ENCODE data around the gene FBXW7.

Gene FBXW7

GRCh38 chr4:152363904-152364303 is 172.0 kb downstream of the FBXW7 start:
- no peak for DNase-seq

- DNase-seq: no peak
These were observed 172.8 kb downstream of the FBXW7 start for GRCh38 chr4:152363086-152363485.

- DNase-seq: no peak
These were observed 175.9 kb downstream of the FBXW7 start for GRCh38 chr4:152360045-152360410.

- DNase-seq: no peak
These were observed 176.5 kb downstream of the FBXW7 start for GRCh38 chr4:152359208-152360044.

GRCh38 chr4:152357206-152357605 is 178.7 kb downstream of the FBXW7 start:
- DNase-seq: no peak

GRCh38 chr4:152356428-152357034 is 179.4 kb downstream of the FBXW7 start:
- DNase-seq: no peak

- DNase-seq: no peak
These were observed 183.2 kb downstream of the FBXW7 start for GRCh38 chr4:152352622-152353116.

GRCh38 chr4:152352215-152352614 is 183.7 kb downstream of the FBXW7 start:
- no peak for DNase-seq

GRCh38 chr4:152351080-152351479 is 184.8 kb downstream of the FBXW7 start:
- DNase-seq: no peak

- no peak for DNase-seq
These were observed 187.2 kb downstream of the FBXW7 start for GRCh38 chr4:152348670-152349069.

- no peak for DNase-seq
These were observed 188.9 kb downstream of the FBXW7 start for GRCh38 chr4:152346979-152347378.

- DNase-seq: no peak
These were observed 189.4 kb downstream of the FBXW7 start for GRCh38 chr4:152346526-152346925.

- DNase-seq: no peak
These were observed 191.9 kb downstream of the FBXW7 start for GRCh38 chr4:152344001-152344400.

GRCh38 chr4:152342293-152342692 is 193.6 kb downstream of the FBXW7 start:
- DNase-seq: no peak

- no peak for DNase-seq
These were observed 195.1 kb downstream of the FBXW7 start for GRCh38 chr4:152340818-152341217.

GRCh38 chr4:152339576-152339975 is 196.3 kb downstream of the FBXW7 start:
- DNase-seq: no peak

- no peak for DNase-seq
These were observed 201.0 kb downstream of the FBXW7 start for GRCh38 chr4:152334931-152335330.

- DNase-seq: no peak
These were observed 204.8 kb downstream of the FBXW7 start for GRCh38 chr4:152331042-152331441.

- DNase-seq: no peak
These were observed 207.3 kb downstream of the FBXW7 start for GRCh38 chr4:152328582-152328981.

GRCh38 chr4:152327606-152328453 is 208.1 kb downstream of the FBXW7 start:
- DNase-seq: no peak

- DNase-seq: no peak
These were observed 210.1 kb downstream of the FBXW7 start for GRCh38 chr4:152325831-152326230.

GRCh38 chr4:152323221-152323620 is 212.7 kb downstream of the FBXW7 start:
- no peak for DNase-seq

GRCh38 chr4:152322656-152323055 is 213.2 kb downstream of the FBXW7 start:
- no peak for DNase-seq

Data from stimulated activated CD4-positive, alpha-beta T cell treated with anti-CD3 and anti-CD28 coated beads, Interleukin-4, amount 100 ng/mL, for 1 hour (primary cell).